ENCODE measurements around the gene MUC16. TPM values are rescaled to one million over a fixed set of nuclear protein-coding genes. Genes with fewer than 3 reads are reported as not detected.

Gene MUC16
- total RNA-seq: under 0.01 and 0.85 TPM in 2 replicates

GRCh38 chr19:9009935-9010651 lies at the start of gene MUC16:
Gene MUC16 (minus strand): TSS chr19:9010409.

Other genes with a start within 250 kb of the MUC16 start
- 37.7 and 58.8 TPM in 2 replicates for gene ZNF558, start 178.1 kb downstream of the MUC16 start, total RNA-seq
- not detected in 2 replicates for gene MBD3L1, start 178.0 kb downstream of the MUC16 start, total RNA-seq
- not detected in 2 replicates for gene OR1M1, start 76.7 kb upstream of the MUC16 start, total RNA-seq
- gene OR7G2, start 97.1 kb upstream of the MUC16 start, total RNA-seq: not detected in 2 replicates
- gene OR7G1, start 105.4 kb upstream of the MUC16 start, total RNA-seq: not detected in 2 replicates
- gene OR7G3, start 116.5 kb upstream of the MUC16 start, total RNA-seq: not detected in 2 replicates
- 15.7 and 27.2 TPM in 2 replicates for gene ZNF317, start 130.0 kb upstream of the MUC16 start, total RNA-seq
- gene OR7D2, start 168.6 kb upstream of the MUC16 start, total RNA-seq: not detected in 2 replicates
- gene OR7D4, start 209.2 kb upstream of the MUC16 start, total RNA-seq: not detected in 2 replicates
- not detected in 2 replicates for gene OR7E24, start 240.5 kb upstream of the MUC16 start, total RNA-seq